HG02571 (cell line): ENCODE measurements around the gene PAGE4.
A peak's percentile ranks its signal among the peaks of the same experiment; 100 is the strongest.

ENCODE experiments used
- ATAC-seq: cut with Tn5 transposase; IDR thresholded peaks from one replicate; pipeline ENCODE4 v1.9.1; 2021; ENCODE audit warnings: mild to moderate bottlenecking, moderate library complexity; ENCODE audit not compliant: unreplicated experiment

PAGE4 gene, protein sequence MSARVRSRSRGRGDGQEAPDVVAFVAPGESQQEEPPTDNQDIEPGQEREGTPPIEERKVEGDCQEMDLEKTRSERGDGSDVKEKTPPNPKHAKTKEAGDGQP

DNA sequence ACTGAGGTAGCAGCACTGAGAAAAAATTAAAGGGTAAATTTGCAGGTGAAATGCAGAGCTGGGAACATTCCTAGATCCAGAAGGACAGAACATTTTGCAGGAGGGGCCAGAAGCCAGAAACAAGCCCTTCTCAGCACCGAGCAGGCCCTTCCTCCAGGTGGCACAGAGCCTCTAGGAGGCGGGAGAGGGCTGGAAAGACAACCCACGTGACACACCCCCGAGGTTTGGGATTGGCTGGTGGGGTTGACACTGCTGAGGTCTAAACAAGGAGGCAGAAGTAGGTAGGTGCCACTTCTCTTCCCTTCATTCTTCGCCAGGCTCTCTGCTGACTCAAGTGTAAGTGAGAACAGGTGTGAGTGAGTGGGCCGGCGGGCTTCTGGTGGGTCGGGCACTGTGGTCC, at the start of gene PAGE4:
Gene PAGE4, plus strand, starts transcription at position 288 of the 400 bp plus-strand sequence. CDS start 1,126 bp downstream, outside the sequence.
- no peak for ATAC-seq

DNA sequence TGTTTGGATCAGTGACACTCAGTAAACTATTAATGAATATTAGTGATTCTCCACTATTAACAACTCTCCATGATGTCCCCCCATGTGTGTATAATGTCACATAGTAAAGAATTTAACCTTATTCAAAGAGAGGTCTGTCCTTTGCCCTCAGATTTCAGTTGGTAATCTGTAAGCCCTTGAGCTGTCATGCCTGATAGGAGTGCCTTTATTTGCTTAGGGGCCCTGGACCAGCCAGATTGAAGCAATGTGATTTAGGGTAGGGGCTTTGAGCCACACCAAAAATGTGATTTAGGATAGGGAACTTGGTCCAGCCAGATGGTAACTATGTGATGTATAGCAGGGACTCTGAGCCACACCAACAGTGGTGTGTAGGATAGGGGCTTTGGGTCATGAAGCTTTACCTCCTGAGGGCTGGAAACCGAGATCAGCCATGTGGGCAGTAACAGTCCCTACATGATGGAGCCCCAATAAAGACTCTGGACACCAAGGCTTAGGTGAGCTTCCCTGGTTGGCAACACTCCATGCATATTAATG, 44.3 kb upstream of the PAGE4 start:
- no peak for ATAC-seq

DNA sequence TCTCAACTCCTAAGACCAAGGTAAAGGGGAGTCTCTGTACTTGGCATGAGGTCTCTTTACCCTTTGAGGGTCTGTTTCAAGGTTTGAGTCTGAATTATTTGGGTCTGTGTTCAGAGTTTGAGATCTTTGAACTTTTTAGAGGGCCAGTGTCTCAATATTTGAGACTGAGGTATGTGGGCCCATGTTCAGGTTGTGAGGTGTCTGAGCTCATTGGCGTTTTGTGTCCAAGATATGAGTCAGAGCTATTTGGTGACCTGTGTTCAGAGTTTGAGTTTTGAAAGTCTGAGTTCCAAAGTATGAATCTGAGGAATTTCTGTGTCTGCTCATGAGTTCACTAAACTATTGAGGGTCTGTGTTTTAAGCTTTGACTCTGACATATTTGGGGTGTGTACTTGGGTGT, 36.7 kb upstream of the PAGE4 start:
- no peak for ATAC-seq

DNA sequence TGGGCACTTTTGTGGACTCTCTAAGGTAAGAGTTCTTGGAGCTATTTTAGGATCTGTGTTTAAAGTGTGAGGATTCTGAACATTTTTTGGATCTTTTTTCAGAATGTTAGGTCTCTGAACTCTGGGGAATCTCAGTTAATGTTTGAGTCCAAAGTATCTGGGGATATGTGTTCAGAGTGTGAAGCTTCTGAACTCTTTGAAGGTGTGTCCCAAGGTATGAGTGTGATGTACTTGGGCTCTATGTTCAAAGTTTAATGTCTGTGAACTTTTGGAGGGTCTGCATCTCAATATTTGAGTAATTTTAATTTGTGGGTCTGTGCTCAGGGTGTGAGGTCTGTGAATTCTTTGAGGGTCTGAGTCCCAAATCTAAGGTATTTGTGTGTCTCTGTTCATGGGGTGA, 35.4 kb upstream of the PAGE4 start:
- ATAC-seq: no peak

DNA sequence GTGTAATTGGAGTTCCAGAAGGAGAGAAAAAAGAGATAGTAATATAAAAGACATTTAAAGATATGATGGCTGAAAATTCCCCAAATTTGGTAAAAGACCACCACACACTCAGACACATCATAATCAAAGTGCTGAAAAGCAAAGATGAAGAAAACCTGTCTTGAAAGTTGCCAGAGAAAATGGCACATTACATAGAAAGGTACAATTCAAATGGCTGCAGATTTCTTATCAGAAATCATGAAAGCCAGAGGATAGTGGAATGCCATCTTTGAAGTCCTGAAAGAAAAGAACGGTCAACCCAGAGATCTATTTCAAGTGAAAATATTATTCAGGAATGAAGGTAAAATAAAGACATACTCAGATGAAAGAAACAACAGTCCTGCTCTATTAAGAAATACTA, 29.3 kb upstream of the PAGE4 start:
- ATAC-seq: no peak

DNA sequence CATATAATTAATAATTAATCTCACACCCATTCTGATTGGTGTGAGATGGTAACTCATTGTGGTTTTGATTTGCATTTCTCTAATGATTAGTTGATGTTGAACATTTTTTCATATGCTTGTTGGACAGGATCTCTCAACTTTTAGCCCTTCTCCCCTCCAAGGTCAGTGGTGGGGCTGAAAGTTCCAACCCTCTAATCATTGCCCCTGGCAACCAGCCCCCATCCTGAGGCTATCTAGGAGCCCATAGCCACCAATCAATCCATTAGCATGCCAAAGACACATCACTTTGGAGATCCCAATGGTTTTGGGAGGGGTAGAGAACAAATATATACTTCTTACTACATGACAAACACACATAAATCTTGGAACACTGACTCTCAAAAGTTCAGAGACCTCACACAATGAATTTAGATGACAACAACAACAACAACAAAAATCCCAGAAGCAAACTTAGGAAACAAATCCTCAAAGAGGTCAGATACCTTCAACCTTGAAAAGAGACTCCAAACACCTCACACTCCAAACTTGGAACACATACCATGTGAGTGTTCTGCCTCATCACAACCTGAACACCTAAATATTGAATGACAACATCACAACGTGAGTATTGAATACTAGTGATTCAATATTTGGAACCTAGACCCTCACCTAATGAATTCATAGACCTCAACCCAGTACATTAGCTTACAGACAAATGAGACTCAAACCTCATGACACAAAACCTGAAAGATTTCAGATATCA, 19.0 kb upstream of the PAGE4 start:
- ATAC-seq: no peak

DNA sequence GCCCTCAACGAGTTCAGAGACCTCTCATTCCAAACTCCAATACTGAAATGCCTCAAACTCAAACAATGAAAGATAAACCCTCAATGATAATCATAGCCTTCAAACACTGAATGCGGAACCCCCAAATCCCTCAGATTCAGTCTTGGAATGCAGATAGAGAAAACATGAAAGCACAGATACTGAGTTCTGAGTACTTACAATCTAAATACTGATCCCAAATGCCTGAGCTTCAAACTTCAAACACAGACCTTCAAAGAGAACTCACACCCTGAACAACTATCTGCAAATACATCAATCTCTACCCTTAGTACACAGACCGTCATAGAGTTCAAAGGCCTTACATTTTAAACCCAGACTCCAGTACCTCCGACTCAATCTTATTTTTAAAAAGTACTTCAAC, 16.9 kb upstream of the PAGE4 start:
- no peak for ATAC-seq

DNA sequence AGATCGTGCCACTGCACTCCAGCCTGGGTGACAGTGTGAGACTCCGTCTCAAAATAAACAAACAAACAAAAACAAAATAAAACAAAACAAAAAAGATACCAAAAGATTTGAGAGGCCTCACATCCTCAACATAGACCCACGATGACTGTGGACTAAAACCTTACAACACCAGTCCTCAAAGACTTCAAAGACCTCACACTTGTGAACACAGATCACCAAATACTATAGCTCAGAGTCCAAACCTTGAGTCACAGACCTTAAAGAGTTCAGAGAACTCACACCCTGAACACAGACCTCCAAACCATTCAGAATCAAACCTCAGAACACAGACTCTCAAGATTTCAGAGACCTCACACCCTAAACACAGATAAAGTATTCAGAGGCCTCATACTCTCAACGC, 12.7 kb upstream of the PAGE4 start:
- ATAC-seq: no peak

DNA sequence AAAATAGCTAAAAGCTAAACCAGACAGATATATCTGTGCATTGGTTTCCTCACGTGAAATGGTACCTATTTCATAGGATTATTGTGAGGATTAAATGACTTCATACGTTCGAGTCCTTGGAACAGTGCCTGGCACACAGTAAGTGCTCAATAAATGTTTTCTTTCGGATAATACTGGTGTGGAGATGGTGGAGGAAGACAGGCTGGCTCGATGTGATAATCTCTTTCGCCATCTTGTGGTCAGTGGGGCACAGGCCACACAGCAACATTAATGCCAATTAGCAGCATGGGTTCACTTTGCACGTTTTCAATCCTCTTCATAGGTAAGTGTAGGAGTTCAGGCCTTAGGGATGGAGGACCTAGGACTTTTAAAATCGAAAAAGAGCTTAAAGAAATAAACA, 9.3 kb downstream of the PAGE4 start:
- ATAC-seq: no peak

DNA sequence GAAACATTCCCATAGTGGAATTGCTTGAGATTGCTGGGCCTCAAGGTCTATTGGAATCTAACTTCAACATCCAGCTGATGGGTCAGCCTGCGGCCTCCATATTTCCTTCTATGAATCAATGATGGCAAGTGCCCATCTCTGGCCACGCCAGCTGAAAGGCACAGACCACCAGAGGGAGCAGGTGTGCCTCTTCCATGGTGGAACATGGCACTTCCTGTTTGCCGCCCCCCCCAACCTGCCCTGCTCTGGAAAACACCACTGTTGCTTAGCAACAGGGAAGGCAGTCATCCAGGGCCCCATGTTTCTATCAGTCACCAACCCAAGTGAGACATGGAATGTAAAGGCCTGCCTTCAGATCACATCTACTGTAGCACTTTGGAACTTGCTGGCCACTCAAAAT, 11.6 kb downstream of the PAGE4 start:
- ATAC-seq: peak; percentile 83

DNA sequence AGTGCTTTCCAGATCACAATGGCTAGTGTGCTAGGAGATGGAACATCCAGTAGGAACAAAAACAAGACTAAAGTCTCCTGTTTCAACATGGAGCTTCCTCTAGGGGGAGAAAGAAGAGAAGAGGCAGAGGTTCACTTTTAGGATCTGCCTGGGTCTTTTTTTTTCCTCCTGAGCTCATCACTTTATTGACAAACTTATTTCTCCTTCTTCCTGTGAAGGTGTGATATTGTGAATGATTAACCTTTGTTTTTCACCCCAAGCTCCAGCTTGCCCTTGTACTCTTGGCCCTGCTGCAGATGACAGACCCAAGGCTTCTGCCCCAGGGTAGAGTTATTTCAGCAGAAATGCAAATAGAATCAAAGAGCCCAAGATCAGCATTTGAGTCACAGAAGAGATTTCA, 13.5 kb downstream of the PAGE4 start:
- no peak for ATAC-seq

DNA sequence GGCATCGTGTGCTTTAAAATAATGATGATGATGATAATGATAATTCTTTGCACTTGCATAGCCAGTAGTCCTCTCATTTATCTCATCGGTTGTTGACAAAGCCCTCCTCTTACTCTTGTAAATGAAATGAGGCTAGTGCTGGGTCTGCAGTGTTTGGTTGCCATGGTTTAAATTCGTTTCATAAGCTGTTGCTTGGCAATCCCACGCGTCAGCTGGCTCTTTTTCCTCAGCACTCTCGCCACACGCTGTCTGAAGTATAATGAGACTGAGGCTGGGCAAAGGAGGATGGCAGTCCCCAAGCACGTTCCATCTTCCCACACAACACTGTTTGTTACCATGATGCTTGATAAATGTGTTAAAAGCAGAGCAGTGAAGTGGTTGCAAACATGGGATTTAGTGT, 15.5 kb downstream of the PAGE4 start:
- no peak for ATAC-seq

DNA sequence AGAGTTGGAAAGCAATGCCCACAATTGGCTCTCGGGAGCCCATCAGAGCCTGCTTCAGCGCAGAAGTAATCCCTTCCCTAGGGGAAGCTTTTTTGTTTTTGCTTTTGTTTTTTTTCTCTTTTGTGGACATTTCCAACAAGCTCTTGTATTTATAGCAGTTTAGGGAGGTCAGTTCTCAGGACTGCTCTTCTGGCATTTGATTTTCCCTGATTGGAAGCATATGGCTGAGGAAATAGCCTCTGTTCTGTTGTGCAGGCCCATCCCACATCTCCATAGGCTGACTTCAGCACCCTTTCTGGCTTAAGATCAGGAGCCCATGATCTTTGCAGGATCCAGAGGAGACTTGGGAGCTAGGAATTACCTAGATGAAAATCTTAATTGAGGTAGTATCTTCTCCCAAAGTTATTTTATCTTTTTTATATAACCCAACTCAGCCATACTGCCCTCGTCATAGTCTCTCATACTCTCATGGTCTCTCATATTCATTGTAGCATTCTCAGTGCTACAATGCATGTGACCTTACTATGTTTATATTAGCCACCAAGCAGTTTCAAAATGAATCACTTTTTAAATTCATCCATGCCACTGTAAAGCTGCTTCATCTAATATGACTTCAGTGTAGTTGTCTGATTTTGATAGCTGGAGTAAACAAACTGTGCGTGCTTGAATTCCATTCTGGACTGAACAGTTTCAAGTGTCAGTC, 16.7 kb downstream of the PAGE4 start:
- no peak for ATAC-seq

DNA sequence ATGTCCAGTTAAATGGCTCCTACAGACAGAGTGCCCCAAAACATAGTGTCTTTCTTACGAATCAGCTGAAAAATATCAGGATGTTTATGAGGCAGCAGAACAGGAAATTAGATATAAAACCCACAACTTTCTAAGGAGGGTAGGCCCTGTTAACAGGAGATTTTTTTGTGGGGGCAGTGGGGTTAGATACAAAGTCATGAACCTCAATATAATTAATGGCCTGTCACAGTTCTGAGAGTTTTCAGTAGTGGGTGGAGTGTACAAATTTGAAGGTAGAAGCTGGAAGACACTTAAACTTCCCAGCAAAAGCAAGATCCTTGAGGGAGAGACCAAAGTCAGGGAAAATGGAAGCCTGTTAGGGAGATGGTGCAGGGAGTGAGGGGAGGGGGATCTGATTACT, 17.4 kb downstream of the PAGE4 start:
- ATAC-seq: no peak

DNA sequence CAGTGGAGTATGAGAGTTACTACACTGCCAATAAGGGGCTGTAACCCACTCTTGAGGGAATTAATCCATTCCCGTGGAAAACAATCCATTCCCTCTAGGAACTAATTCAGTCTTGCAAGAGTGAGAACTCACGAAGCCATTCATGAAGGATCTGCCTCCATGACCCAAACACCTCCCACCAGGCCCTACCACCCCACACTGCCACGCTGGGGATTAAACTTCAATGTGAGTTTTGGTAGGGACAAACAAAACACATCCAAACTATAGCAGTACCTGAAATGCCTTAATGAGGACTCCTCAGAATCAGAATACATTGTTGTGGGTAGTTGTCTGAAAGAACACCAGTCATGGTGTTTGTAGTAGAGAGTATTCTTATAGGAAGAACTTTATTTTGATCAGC, 19.2 kb downstream of the PAGE4 start:
- no peak for ATAC-seq

DNA sequence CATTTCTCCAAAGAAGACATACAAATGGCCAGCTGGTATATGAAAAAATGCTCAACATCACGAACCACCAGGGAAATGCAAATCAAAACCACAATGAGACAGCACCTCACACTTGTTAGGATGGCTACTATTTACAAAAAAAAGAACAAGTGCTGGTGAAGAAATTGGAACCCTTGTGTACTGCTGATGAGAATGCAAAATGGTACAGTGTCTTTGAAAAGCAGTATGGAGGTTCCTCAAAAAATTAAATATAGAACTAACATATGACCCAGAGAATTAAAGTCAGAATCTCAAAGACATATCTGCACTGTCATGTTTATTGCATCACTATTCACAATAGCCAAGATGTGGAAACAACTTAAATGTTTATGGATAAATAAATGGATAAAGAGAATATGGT, 20.9 kb downstream of the PAGE4 start:
- no peak for ATAC-seq

DNA sequence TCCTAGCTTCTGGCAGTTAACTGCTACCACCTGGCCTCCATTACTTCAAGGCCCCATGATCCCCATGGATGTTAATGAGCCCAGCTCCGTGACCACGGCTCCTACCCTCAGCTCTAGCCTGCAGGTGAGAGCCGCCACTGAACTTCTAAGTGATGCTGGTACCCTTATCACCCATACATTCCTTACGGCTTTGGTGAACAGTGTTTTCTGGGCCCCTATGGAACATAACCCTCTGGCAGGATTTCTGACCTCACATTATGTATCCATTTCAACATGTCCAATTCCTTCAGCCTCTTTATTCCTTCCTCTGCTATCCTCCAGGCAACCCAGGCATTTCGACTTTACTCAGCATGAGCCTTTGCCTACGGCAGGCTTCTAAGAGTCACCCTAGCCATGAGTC, 24.6 kb downstream of the PAGE4 start:
- ATAC-seq: no peak

DNA sequence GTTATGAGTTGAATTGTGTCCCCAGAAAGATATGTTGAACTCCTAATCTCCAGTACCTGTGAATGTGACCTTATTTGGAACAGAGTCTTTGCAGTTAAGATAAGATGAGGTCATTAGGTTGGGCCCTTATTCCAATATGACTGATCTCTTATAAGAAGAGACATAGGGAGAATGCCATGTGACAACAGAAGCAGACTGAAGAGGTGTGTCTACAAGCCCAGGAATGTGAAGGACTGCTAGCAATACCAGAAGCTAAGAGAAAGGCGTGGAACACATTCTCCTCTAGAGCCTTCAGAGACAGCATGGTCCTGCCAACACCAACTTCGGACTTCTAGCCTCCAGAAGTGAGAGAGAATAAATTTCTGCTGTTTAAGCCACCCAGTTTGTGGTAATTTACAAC, 27.7 kb downstream of the PAGE4 start:
- ATAC-seq: no peak

DNA sequence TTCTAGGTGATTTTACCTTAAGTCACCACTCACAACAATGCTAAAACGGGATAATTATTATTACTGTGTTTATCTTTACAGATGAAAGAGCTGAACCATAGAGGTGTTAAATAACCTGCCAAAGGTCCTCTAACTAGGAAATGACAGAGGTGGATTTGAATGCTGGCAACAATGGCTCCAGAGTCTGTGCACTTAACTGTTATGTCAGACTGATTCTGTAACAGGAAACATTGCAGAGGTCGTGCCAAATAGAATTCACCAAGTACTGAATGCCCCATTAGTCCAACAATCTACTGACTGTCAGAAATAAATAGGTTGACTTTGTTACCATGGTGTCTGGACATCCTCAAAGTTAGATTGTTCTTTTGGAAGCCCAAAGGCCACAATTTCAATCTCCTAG, 29.2 kb downstream of the PAGE4 start:
- ATAC-seq: no peak

DNA sequence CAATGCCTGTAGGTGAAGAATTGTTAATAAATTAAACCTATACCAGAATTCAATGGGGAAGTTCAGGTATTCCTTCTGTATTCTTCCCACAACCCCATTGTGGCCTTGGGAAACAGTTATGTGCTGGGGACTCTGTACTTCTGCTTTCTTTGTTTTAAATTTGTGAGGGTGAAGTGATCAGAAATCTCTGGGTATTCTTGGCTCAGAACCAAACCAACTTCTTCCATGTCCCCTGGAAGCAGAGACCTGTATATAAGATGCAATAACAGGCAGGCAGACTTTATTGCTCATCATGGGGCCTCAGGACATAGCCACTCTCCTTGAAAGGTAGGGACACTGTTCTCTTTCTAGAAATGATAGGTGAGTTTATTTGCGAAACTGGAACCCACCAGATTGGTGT, 30.4 kb downstream of the PAGE4 start:
- ATAC-seq: no peak

DNA sequence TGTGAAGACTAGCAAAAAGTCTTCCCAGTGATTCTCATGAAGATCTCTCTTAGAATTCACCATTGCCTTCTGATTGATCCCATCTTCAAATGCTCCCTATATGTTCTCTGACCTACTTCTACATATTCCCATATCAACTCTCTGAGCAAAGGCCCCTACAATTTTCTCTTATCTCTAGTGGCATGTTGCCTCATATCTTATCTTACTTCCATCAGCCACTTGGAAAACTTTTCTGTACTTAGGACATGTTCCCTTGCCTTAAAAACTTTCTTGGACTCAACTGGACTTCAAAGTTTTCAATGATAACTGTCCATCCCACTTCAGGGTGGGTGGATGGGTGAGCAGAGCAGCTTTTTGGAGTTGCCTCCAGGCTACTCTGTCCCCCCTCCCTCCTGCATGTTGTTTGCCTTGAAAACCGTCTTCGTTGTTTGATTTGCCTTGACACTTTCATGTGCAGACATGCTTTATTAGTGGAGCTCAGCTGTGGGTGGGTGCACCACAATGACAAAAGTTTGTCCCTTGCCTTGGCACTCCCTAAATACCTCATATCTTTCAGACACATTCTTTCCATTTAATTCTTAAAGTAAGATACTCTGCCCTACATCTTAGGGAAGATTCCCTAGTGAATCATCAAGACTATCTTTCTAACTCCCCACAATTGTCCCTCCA, 31.9 kb downstream of the PAGE4 start:
- no peak for ATAC-seq

DNA sequence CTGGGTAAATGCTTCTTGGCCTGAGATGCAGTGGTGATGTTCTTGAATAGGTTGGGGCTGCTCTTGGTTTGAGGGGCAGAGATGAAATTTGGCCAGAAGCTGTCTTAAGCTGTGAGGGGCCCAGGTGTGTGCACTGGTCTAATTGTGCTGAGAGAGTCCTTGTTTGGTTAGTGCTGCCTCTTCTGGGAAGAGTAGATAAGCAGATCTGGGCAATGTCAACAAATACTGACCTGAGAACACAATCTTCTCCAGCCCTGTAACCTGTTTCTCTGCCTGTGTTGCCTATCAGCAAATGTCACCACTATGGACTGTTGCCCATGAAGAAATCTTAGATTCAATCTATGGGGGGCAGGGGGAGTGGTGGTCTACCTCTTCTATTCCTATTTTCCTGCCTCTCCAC, 33.0 kb downstream of the PAGE4 start:
- no peak for ATAC-seq
